H1 (cell line): ENCODE measurements around the gene PPP1R3G. TPM values are rescaled to one million over a fixed set of nuclear protein-coding genes. Genes with fewer than 3 reads are reported as not detected.

Experiments used
- polyA plus RNA-seq, 7 experiments: library from polyadenylated mRNA; depleted of rRNA in 3 of 7; stranded (reverse) in 5 of 7; unstranded in 2 of 7; fragments of >200 nt in 5 of 7; fragments of 200-250 nt in 2 of 7; gene quantifications; 1 replicate in 5 of 7; 2 replicates in 1 of 7; 4 replicates in 1 of 7; pipeline versions ENCODE4 v1.2.1 to v1.2.3, GENCODE V29; 2011 to 2013; ENCODE audit warnings: missing spikeins in 2 of 7, mixed read lengths in 2 of 7
- total RNA-seq: library from RNA; stranded (reverse); fragmentation: NEBNext Ultra II Directional; extraction: Animal tissue kit (Norgen Biotek cat#: 25700); gene quantifications from 2 replicates; pipeline ENCODE4 v1.2.1, GENCODE V29; 2021

Gene PPP1R3G
- total and polyA plus RNA-seq, 2 of the 8 experiments (the other 6 are each of a cell fraction or from before 2014, with no cell fraction given), result 0.03 to 0.09 TPM

Other genes with a start within 250 kb of the PPP1R3G start
- 15.7 and 17.1 TPM in 2 replicates for gene RPP40, start 81.3 kb upstream of the PPP1R3G start, total RNA-seq
- gene RPP40, start 81.3 kb upstream of the PPP1R3G start, polyA plus RNA-seq (2011; rRNA removed), result 5.1 and 7.0 TPM in 2 replicates
- 61.3 and 62.8 TPM in 2 replicates for gene LYRM4, start 175.6 kb downstream of the PPP1R3G start, total RNA-seq
- gene LYRM4, start 175.6 kb downstream of the PPP1R3G start, polyA plus RNA-seq (2011; rRNA removed), result 49.2 and 56.6 TPM in 2 replicates
- 14.0 and 14.4 TPM in 2 replicates for gene FARS2, start 176.2 kb downstream of the PPP1R3G start, total RNA-seq
- 11.7 and 13.3 TPM in 2 replicates for gene FARS2, start 176.2 kb downstream of the PPP1R3G start, polyA plus RNA-seq (2011; rRNA removed)